Measurements from ENCODE around the gene NNAT. TPM values are rescaled to one million over a fixed set of nuclear protein-coding genes. Genes with fewer than 3 reads are reported as not detected.
A peak's percentile ranks its signal among the peaks of the same experiment; 100 is the strongest.

Gene NNAT
- total RNA-seq, 6 experiments from 2014 or later: not detected

DNA sequence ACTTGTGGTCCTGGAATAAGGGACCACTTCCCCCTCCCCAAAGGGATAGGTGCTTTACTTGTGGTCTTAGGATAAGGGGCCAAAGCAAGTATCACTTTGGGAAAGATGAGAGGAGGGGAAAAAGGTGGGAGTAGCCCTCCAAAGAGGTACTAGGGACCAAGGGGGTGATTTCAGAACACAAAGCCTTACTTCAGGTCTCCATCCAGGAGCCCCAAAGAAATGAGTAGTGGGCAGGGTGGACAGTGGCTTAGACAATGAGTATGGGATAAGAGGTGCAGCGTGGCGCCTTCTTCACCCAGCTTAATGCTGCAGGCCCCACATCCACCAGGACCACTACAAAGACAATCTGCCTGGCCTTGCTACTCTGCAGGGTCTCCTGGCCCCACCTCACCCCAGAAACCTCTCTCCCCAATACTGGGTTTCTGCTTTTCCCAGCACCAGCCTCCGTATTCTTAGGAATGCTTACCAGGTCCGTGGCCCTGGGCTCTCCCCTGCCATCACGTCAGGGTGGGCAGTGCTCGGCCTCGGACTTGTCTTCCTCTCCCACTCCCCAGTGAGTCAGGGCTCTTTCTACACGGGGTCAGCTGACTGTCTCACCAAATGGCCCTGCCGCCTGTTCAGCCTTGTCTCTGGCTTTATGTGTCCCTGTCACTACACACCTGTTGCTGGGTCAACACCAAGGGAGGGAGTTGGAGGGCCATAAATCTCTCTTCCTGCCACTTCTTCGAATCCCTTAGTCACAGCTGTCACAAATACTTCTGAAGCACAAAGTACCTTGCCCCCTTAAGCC, 3.1 kb downstream of the NNAT start:
- Mint-ChIP-seq H3K4me1 (ENCODE audit: low read depth) (peaks cover 54% of the 10 kb centered on the region), H3K27ac (peak overlapping the region; percentile 68; the same call in 1 of the 2 replicates), H3K36me3 (ENCODE audit: low read depth) (peaks cover 25% of the 10 kb centered on the region), H3K9me3 (no peaks in the 10 kb centered on the region), H3K4me3 (peak overlapping the region; percentile 88; the same call in 1 of the 2 replicates), H3K27me3 (ENCODE audit: insufficient read depth) (peaks cover 9% of the 10 kb centered on the region)
- DNase-seq: no peak
- no peak for TF ChIP-seq CTCF (IDR thresholded peaks at IDR 0.05)

DNA sequence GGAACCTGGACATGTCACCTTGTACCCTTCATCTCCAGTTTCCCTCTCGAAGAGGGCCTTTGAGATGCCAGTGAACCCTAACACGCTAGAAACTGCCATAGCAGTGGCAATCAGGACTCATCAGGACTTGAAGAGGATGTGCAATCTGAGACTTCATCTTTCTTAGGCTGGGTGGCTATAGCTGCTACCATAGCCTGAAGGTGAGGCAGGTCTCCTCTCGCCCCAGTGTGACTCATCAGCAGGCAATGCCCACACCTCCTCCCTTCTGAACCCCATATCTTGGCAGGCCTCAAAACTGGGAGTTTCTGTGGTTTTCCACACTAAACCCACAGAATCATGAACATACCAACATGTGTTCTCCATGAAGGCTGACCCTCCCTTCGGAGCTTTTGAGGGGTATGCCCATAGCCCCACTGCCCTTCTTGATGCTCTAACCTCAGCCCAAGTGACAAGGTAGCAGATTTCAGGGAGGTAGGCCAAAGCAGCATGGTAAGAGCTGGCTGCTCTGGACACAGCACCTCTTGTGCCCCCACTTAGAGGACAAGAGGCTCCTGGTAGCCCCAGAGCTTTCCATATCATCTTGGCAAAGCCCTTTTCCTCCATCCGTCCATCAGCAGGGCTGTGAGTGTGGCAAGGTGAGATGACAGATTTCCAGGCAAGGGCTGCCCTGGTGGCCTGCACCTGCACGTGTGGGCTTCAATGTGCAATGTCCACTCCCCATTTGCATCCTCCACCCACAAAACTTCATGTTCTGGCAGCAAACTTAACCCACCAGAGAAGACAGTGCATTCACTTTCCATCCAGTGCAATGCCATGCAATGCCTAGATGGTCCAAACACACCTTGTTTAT, 4.0 kb downstream of the NNAT start:
- peaks cover 58% of the 10 kb centered on the region for H3K4me1 Mint-ChIP-seq (ENCODE audit: low read depth)
- H3K27ac Mint-ChIP-seq: peak overlapping the region; percentile 68
- peaks cover 24% of the 10 kb centered on the region for H3K36me3 Mint-ChIP-seq (ENCODE audit: low read depth)
- TF ChIP-seq CTCF (IDR thresholded peaks at IDR 0.05): no peak
- H3K27me3 Mint-ChIP-seq (ENCODE audit: insufficient read depth): peaks cover 9% of the 10 kb centered on the region
- no peaks in the 10 kb centered on the region for H3K9me3 Mint-ChIP-seq
- peak overlapping the region; percentile 88 for H3K4me3 Mint-ChIP-seq
- DNase-seq: peak; percentile 63

DNA sequence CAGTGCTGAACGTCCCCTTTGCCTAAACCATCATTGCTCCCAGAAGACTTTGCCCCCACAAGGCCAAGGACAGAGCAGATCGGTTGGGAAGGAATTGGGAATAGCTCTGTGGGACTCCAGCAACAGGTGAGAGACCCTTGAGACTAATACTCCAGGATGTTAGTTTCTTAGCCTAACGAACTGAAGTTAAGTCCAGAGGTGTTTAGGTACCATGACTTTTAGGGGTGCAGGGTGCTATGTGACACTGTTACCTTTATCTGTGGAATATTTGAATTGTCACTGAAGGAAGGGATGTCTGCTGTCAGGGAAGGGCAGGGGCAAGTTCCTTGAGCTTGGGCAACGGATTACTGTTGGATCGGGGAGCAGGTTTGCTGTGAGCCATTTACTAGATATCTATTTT, 4.8 kb downstream of the NNAT start:
- no peak for TF ChIP-seq CTCF (IDR thresholded peaks at IDR 0.05)
- Mint-ChIP-seq H3K4me1 (ENCODE audit: low read depth) (peaks cover 52% of the 10 kb centered on the region), H3K36me3 (ENCODE audit: low read depth) (peaks cover 17% of the 10 kb centered on the region), H3K4me3 (peak overlapping the region; percentile 88), H3K9me3 (no peaks in the 10 kb centered on the region), H3K27me3 (ENCODE audit: insufficient read depth) (peaks cover 10% of the 10 kb centered on the region), H3K27ac (peak overlapping the region; percentile 99; the same call in 1 of the 2 replicates)
- DNase-seq: no peak

DNA sequence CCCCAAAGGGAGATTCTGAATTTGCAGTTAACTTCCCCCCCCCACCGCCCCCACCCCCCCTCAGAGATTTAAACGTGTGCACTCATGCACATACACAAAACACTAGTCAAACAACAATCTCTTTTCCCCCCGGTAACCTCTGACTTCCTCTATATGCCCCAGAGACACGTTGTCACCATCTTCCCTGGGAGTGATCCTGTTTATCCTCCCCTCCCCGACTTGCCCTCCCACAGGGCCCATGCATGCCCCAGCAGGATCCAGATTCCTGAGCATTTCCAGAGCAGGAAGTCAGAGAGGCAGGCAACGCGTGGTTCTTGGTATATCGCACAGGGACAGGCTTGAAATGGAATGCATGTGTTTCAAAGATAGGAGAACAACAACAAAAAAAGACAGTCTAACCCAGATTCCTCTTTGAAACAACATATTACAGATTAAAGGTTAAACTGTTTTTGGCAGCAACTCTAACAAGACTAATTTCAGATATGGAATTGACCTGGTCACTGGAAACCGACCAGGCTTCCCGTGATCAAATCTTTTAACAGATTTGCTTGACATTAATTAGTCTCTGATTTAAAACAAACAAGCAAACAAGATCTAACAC, 5.3 kb downstream of the NNAT start:
- Mint-ChIP-seq H3K27me3 (ENCODE audit: insufficient read depth) (peaks cover 10% of the 10 kb centered on the region), H3K4me3 (peak overlapping the region; percentile 88), H3K4me1 (ENCODE audit: low read depth) (peaks cover 52% of the 10 kb centered on the region), H3K27ac (peak overlapping the region; percentile 99), H3K36me3 (ENCODE audit: low read depth) (peaks cover 15% of the 10 kb centered on the region), H3K9me3 (no peaks in the 10 kb centered on the region)
- TF ChIP-seq CTCF (IDR thresholded peaks at IDR 0.05): no peak
- DNase-seq: peak; percentile 40

DNA sequence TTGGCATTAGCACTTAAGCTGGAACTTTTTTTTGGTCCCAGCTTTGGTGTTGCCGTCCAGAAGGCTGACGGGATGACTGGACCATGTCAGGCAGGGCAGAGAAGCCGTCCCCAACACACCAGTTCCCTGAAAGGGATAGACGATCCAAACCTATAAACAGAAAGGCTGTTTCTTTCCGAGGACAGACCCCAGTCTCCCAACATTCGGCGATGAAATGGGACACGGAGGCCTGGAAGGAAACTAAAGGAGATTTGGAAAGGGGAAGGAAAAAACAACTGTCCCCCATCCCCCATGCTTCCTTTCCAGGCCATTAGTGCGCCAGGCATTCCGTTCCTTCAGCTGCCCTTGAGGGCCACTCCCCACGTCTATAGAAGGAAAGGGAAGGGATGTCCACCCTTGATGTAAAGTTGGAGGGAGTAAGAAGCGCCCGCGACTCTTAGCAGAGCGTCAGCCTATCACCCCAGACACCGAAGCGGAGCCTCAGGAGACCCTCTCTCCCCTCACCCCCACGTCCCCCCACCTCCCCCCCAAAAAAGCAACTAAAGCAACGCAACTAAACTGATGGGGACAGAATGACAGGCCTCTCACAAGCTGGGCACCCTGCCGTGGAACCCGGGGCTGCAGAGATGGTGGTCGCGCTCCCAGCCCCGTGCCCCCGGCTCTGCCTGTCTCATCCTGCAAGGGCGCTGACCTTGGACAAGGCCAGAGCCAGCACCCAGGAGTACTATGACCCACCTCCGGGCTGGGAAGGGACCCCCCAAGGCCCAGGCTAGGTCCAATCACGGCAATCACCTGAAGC, 6.0 kb downstream of the NNAT start:
- no peaks in the 10 kb centered on the region for H3K9me3 Mint-ChIP-seq
- peak overlapping the region; percentile 99 for H3K27ac Mint-ChIP-seq
- peaks cover 10% of the 10 kb centered on the region for H3K36me3 Mint-ChIP-seq (ENCODE audit: low read depth)
- TF ChIP-seq CTCF (IDR thresholded peaks at IDR 0.05): no peak
- H3K4me1 Mint-ChIP-seq (ENCODE audit: low read depth): peaks cover 47% of the 10 kb centered on the region
- DNase-seq: no peak
- peaks cover 10% of the 10 kb centered on the region for H3K27me3 Mint-ChIP-seq (ENCODE audit: insufficient read depth)
- H3K4me3 Mint-ChIP-seq: peak overlapping the region; percentile 88

Measured in HFFc6 (cell line).